Right lobe of liver (tissue), 4 donors: Measurements from ENCODE around the gene STXBP6.

Source experiments
- POLR2A ChIP-seq: fragments of 450-650 bp; IDR thresholded peaks from one replicate; pipeline ENCODE4 v1.6.1; 2017; ENCODE audit warnings: antibody characterized with exemption, mild to moderate bottlenecking
- TF ChIP-seq, protein P1 (sequence below), 4 donors: fragments of 200-600 bp in 3 of 4; fragments of 450-650 bp in 1 of 4; IDR thresholded peaks; one replicate each; pipeline versions ENCODE4 v1.5.1 to v1.8.0; 2016 to 2022; ENCODE audit warnings: antibody characterized with exemption in 4 of 4, mild to moderate bottlenecking in 2 of 4
- donor health status: DM: no; HTN: no; CAD: no.
- donor health status: DM: no; HTN: no; CAD: no.
- donor health status: DM: no; HTN: yes; CAD: no.

DNA sequence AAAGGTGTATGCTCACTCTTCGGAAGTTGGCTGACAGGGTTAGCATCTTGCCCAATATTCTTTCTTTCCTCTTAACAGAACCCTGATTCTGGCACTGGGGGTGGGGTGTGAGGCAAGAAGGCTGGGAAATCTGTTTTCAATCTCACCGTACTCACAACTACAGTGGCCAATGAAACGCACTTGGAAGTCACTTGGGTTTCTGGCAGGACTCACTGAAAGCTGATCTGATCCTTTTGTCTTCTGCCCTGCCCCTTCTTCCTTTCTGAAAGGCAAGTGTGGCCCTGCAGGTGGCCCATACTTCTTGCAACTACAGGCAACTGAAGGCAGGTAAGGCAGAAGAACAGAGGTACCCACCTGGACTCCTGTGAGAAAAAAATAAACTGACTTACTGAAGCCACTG lies 106.9 kb downstream of the STXBP6 start:
- TF ChIP-seq POLR2A, result no peak
- TF ChIP-seq, protein P1, sequence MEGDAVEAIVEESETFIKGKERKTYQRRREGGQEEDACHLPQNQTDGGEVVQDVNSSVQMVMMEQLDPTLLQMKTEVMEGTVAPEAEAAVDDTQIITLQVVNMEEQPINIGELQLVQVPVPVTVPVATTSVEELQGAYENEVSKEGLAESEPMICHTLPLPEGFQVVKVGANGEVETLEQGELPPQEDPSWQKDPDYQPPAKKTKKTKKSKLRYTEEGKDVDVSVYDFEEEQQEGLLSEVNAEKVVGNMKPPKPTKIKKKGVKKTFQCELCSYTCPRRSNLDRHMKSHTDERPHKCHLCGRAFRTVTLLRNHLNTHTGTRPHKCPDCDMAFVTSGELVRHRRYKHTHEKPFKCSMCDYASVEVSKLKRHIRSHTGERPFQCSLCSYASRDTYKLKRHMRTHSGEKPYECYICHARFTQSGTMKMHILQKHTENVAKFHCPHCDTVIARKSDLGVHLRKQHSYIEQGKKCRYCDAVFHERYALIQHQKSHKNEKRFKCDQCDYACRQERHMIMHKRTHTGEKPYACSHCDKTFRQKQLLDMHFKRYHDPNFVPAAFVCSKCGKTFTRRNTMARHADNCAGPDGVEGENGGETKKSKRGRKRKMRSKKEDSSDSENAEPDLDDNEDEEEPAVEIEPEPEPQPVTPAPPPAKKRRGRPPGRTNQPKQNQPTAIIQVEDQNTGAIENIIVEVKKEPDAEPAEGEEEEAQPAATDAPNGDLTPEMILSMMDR (IDR thresholded peaks at IDR 0.05), result no peak
